Esophagus muscularis mucosa (tissue), 4 donors: Measurements from ENCODE around the gene PTGER1. TPM values are rescaled to one million over a fixed set of nuclear protein-coding genes. Genes with fewer than 3 reads are reported as not detected.
A peak's percentile ranks its signal among the peaks of the same experiment; 100 is the strongest.

Experiments used
- DNase-seq: peaks from one replicate; pipeline ENCODE4 v3.0.0-alpha.2; 2017; ENCODE audit errors: extremely low spot score
- H3K27ac ChIP-seq, 4 donors: fragments of 200-600 bp; sonication (generic); replicated peaks in 1 of 4; 1 replicate in 3 of 4; 2 replicates in 1 of 4; pipeline ENCODE4 v1.5.1; 2016 to 2019; ENCODE audit warnings: mild to moderate bottlenecking in 1 of 4
- H3K27me3 ChIP-seq, 4 donors: fragments of 200-600 bp; sonication (generic); one replicate each; pipeline versions ENCODE4 v1.5.1 to v1.6.0; 2016 to 2019
- H3K36me3 ChIP-seq, 4 donors: fragments of 200-600 bp; sonication (generic); one replicate each; pipeline ENCODE4 v1.5.1; 2016 to 2019
- H3K4me1 ChIP-seq, 4 donors: fragments of 200-600 bp; sonication (generic); one replicate each; pipeline ENCODE4 v1.5.1; 2016 to 2019
- H3K4me3 ChIP-seq, 4 donors: fragments of 200-600 bp; sonication (generic); 1 replicate in 2 of 4; 2 replicates in 2 of 4; pipeline ENCODE4 v1.5.1; 2016 to 2019; ENCODE audit warnings: mild to moderate bottlenecking in 4 of 4, moderate library complexity in 1 of 4
- H3K9me3 ChIP-seq, 4 donors: fragments of 200-600 bp; sonication (generic); 1 replicate in 3 of 4; 2 replicates in 1 of 4; pipeline ENCODE4 v1.5.1; 2016 to 2019
- CTCF ChIP-seq, 3 experiments: fragments of 200-600 bp in 2 of 3; fragments of 450-650 bp in 1 of 3; sonication (generic) in 2 of 3; IDR thresholded peaks; one replicate each; pipeline ENCODE4 v1.5.1; 2017 to 2019; ENCODE audit warnings: antibody characterized with exemption in 3 of 3, mild to moderate bottlenecking in 2 of 3, moderate library complexity in 1 of 3
- EP300 ChIP-seq: sonication (generic); formaldehyde crosslinking; IDR thresholded peaks from one replicate; pipeline ENCODE4 v1.6.1; 2017; ENCODE audit warnings: antibody characterized with exemption
- POLR2A ChIP-seq: fragments of 450-650 bp; IDR thresholded peaks from one replicate; pipeline ENCODE4 v1.6.1; 2017; ENCODE audit warnings: antibody characterized with exemption, moderate library complexity, mild to moderate bottlenecking, low read depth
- POLR2AphosphoS5 ChIP-seq, 2 donors: sonication (generic); formaldehyde crosslinking; IDR thresholded peaks; one replicate each; pipeline ENCODE4 v1.6.1; 2017; ENCODE audit warnings: antibody characterized with exemption in 2 of 2
- WGBS: methylation state at CpG from one replicate; pipeline ENCODE4 v1.1.5; 2018; 5-methylcytosine and 5-hydroxymethylcytosine counted together
- intact Hi-C: fragments of 100-400 bp; cut with DNase I; formaldehyde crosslinking; loops from one replicate; pipeline ENCODE4 v1.15.1; 2023
- total RNA-seq, 4 donors: library from RNA; depleted of rRNA; stranded (reverse); fragments of >200 nt; gene quantifications; one replicate each; pipeline versions ENCODE4 v1.1.0 to v1.2.1, GENCODE V29; 2016

Gene PTGER1
- total RNA-seq, 4 donors from 2014 or later, result 0.80 to 1.8 (median 1.3) TPM; not detected in 1

- intact Hi-C loops, result no loop called here
- no peak for DNase-seq
- Histone ChIP-seq H3K4me1 (peaks cover 36 to 50% (median 48%) of the 10 kb centered on the region in 4 donors), H3K27ac (peak within 1 kb of the TSS; percentile 99 to 100 (median 100)), H3K27me3 (peaks cover 0 to 3% (median 0%) of the 10 kb centered on the region in 4 donors), H3K4me3 (peak within 1 kb of the TSS; percentile 80 to 100 (median 98)), H3K9me3 (no peaks in the 10 kb centered on the region), H3K36me3 (peaks cover 28 to 40% (median 33%) of the 10 kb centered on the region in 4 donors)
- WGBS, result 0% methylated on average over 17 of the region's 82 CpGs
- peak; percentile 91 to 99 for TF ChIP-seq POLR2AphosphoS5 (IDR thresholded peaks at IDR 0.05)
- no peak for TF ChIP-seq EP300
- peak; percentile 97 for TF ChIP-seq POLR2A
- TF ChIP-seq CTCF (IDR thresholded peaks at IDR 0.05), result peak in 1 of 3 experiments; percentile 5
Observed at GRCh38 chr19:14517840-14518505, 42.8 kb upstream of the PTGER1 start, which contains the start of gene DNAJB1. TSS of gene DNAJB1 (minus strand) at chr19:14518397. CDS start at chr19:14518349, 48 bp downstream.

DNA sequence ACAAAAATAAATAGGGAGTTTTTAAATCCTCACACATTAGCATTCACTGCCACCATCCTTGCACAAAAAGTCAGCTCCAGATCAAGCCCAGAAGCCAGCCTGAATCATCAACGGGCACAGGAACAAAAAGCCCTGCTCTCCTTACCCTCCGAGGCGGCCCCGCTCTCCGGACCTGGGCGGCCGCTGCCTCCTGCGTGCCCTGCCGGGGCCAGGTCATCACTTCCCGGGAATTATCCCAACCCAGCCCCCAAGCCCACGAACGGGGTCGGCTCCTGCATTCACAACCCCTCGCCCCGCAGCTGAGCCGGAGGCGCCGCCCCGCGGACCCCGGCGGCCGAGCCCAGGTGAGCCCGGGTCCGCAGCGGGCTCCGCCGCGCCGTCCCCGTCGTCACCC lies 42.3 kb upstream of the PTGER1 start:
- 3% methylated on average over 5 of the region's 32 CpGs for WGBS
- no peak for DNase-seq
- H3K4me3 ChIP-seq, result peak overlapping the region; percentile 80 to 100 (median 98)
- intact Hi-C loops, result no loop called here
- H3K27ac ChIP-seq, result peak overlapping the region; percentile 99 to 100 (median 100)
- TF ChIP-seq POLR2AphosphoS5 (IDR thresholded peaks at IDR 0.05) (no peak), POLR2A (no peak), EP300 (no peak), CTCF (IDR thresholded peaks at IDR 0.05) (no peak)
- H3K36me3 ChIP-seq, result peaks cover 28 to 42% (median 33%) of the 10 kb centered on the region in 4 donors
- H3K4me1 ChIP-seq, result peaks cover 36 to 50% (median 48%) of the 10 kb centered on the region in 4 donors
- H3K27me3 ChIP-seq, result peaks cover 0 to 3% (median 0%) of the 10 kb centered on the region in 4 donors
- no peaks in the 10 kb centered on the region for H3K9me3 ChIP-seq

DNA sequence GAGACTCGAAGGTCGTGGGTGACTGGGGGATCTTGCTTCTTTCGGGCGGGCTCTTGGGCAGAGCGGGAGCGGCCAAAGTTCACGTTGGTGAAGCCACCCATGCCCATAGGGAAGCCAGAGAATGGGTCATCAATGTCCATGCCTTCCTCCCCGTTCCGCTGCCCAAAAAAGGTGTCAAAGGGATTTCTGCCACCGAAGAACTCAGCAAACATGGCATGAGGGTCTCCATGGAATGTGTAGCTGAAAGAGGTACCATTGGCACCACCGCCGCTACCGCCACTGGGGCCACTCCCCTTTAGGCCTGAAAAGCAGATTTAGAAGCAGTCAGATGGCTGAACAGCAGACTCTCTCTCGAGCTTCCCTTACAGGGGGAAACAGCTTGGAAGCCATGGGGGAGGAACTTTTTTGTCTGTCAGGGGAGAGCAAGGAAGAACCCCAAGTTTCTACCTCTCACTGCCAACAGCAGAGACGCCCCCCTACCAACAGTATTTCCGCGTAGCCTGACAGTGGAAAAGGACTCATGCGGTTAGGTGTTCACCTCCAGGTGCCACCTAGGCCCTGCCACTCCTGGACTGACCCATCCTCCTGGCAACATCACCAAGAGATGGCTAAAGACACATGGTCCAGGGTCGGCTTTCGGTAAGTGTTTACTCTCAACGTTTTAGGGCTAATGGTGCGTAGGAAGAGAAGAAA lies 41.7 kb upstream of the PTGER1 start:
- peak overlapping the region; percentile 80 to 100 (median 98) for H3K4me3 ChIP-seq
- WGBS, result 31% methylated on average over 22 of the region's 22 CpGs
- peaks cover 36 to 50% (median 48%) of the 10 kb centered on the region in 4 donors for H3K4me1 ChIP-seq
- H3K27me3 ChIP-seq, result peaks cover 0 to 3% (median 0%) of the 10 kb centered on the region in 4 donors
- DNase-seq, result no peak
- no peaks in the 10 kb centered on the region for H3K9me3 ChIP-seq
- H3K36me3 ChIP-seq, result peaks cover 28 to 42% (median 33%) of the 10 kb centered on the region in 4 donors
- peak overlapping the region; percentile 99 to 100 (median 100) for H3K27ac ChIP-seq
- TF ChIP-seq POLR2AphosphoS5 (IDR thresholded peaks at IDR 0.05) (no peak), POLR2A (no peak), CTCF (IDR thresholded peaks at IDR 0.05) (no peak), EP300 (no peak)
- intact Hi-C loops, result no loop called here

DNA sequence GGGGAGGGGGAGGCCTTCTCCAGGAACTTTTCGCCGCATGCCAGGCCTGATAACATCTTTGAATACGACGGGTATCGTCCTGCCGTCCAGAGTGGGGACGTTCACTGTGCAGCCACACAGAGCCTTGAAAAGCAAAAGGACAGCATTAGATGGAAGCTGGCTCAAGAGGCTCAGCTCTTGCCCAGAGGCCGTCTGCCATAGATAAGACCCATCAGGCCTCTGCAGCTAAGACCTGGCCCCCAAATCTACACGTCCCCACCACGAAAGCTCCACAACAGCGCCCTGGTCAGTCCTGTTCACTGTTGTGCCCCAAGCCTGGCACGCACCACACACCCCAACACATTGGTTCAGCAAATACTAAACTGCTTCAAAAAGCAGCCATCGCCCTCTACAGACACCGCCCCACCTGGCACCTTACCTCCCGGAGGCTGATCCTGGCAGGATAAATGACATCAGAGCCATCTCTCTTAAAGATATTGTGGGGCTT lies 40.9 kb upstream of the PTGER1 start:
- Histone ChIP-seq H3K27ac (peak overlapping the region; percentile 99 to 100 (median 100)), H3K4me1 (peaks cover 38 to 57% (median 53%) of the 10 kb centered on the region in 4 donors), H3K4me3 (peak overlapping the region; percentile 80 to 100 (median 98)), H3K9me3 (no peaks in the 10 kb centered on the region), H3K36me3 (peaks cover 28 to 42% (median 33%) of the 10 kb centered on the region in 4 donors), H3K27me3 (peaks cover 0 to 3% (median 0%) of the 10 kb centered on the region in 4 donors)
- intact Hi-C loops, result no loop called here
- TF ChIP-seq CTCF (IDR thresholded peaks at IDR 0.05), result no peak
- no peak for TF ChIP-seq EP300
- TF ChIP-seq POLR2AphosphoS5 (IDR thresholded peaks at IDR 0.05), result no peak
- no peak for TF ChIP-seq POLR2A
- WGBS, result 64% methylated on average over 11 of the region's 15 CpGs
- DNase-seq, result no peak
